GM21367 (cell line): ENCODE results near the gene DNAJA3.

Source experiments
- ATAC-seq: cut with Tn5 transposase; IDR thresholded peaks from one replicate; pipeline ENCODE4 v1.9.1; 2021; ENCODE audit not compliant: unreplicated experiment

DNAJA3 gene

DNA sequence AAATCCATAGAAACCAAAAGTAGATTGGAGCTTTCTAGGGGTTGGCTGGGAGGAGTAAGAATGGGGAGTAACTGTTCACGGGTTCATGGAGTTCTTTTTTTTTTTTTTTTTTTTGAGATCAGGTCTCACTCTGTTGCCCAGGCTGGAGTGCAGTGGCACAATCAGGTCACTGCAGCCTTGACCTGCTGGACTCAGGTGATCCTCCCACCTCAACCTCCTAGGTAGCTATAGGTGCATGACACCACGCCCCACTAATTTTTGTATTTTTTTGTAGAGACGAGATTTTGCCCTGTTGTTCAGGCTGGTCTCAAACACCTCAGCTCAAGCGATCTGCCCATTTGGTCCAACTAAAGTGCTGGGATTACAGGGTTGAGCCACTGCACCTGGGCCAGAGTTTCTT, 47.2 kb downstream of the DNAJA3 start:
- no peak for ATAC-seq

DNA sequence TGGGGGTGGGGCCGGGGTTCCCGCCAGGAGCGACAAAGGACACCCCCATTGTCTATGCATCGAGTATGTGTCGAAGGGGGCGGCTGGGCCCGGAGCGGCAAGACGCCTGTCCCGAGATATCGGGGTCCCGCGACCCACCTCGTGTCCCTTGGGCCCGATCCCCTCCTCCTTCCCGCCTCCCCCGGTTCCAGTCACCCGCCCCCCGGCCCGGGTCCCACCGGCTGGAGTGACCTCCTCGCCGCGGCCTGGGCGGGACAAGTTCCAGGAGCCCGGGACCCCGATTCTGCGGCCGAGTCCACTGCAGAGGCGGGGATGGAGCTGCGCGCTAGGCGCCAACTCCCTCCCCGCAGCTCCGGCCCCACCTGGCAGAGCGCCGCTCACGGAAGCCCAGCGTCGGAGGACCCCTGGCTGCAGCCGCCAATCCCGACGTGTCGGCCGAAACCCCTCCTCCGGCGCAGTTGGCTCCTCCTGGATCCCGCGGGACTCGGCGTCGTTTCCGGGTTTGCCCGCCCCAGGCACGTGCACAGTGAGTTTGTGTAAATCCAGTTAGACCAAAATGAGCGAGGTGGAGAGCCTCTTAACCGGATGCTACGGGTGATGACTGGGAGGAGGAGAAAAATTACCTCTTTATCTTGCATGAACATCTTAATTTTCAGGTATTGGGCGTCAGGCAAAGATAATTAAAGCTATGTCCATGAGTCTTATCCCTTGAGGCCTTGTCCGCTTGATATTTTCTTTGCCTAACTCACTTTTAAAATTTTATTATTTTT, 48.7 kb downstream of the DNAJA3 start, which contains the start of gene NMRAL1:
Gene NMRAL1 (minus strand): TSS at position 434 of the 770 bp plus-strand sequence. CDS start 493 bp downstream, outside the sequence.
- ATAC-seq, result peak; percentile 31

DNA sequence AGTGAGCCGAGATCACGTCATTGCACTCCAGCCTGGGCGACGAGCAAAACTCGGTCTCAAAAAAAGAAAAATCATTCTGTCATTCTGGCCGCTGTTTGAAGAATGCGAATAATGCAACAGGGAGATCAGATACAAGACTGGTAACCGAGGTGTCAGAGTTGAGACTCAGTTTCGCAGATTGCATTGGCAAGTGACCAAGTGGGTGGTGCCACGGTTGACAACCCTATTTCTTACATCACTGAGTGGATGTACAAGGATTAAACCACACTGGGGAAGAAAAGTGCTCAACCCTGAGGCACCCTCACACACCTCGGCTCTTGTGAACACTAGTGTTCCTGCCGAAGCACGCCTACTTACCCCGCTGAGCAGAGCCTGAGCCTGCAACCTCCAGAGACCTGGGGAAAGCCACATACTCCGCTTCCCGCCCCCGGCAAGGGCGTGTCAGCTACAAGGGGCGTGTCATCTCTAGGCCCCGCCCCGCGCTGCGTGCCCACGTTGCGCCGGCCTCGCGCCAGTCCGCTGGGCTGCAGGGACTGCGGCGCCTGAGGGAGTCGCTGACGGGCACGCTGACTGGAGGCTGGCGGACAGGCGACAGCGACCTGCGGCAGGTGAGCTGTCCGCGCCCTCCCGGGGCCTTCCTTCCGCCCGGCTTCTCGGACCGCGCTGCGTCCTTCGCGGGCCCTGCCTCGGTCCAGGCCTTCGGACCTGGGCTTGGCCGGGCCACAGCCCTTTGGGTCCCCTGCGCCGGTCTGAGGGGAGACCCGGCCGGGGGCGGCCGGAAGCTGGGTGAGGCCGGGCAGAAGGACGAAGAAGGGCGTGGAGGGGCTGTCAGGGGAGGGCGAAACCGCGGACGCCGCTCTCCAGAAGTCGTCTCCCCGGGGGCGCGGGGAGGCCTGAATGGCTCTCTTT, 50.5 kb downstream of the DNAJA3 start, which contains the start of gene HMOX2:
Gene HMOX2 (plus strand): TSS at position 519 of the 909 bp plus-strand sequence. CDS start 29,127 bp downstream, outside the sequence.
- peak; percentile 78 for ATAC-seq

DNA sequence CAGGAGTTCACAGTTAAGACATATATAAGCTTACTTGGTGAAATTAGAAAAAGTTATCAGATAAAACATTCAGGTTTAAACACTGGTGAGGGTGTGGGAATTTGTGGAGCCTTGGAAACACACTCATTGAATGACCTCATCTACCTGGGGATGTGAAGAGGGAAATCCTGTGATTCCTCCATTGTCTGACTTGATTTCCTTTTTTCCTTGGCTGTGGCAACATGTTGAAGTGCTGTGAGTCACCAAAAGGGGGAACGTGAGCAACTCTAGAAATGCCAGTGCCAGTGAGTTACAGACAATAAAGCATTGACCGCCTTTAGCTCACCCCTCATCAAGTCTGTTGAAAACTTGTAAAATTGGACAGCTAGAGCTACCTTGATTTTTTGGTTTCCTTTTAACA, 52.3 kb downstream of the DNAJA3 start:
- ATAC-seq, result no peak

DNA sequence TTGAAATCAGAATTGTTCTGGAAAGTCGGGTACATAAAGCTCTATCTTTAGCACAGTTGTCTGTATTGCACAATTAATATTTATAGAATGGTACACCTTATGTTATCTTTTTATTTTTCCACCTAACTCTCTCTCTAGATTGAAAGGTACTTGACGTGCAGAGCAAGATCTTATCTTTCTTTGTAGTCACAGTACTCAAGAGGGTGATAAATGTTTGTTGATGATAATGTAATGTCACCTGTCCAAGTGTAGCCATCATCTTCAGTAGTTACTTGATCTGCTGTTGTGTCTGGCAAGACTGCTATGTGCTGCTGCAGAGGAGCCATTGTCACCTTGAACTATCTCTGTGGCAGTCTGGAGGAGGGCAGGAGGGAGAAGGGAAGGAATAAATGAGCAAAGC, 55.9 kb downstream of the DNAJA3 start:
- no peak for ATAC-seq

DNA sequence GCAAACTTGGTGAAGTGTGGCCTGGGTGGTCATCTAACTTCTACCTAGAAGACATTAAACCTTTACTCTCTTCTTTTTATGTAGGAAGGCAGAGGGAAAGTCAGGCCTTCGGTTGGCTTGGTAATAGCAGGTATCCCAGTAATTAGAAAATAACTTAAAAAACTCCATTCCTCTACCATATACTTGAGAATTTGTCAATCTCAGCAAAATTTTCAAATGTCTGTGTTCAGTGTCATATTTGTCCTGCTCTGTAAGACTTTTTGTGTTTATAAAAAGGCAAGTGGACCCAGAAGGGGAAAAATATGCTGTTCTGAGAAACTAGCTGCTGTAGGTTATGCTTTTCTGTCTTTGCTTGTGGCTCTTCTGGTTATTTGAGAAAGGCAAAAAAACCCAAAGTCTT, 56.3 kb downstream of the DNAJA3 start:
- no peak for ATAC-seq

DNA sequence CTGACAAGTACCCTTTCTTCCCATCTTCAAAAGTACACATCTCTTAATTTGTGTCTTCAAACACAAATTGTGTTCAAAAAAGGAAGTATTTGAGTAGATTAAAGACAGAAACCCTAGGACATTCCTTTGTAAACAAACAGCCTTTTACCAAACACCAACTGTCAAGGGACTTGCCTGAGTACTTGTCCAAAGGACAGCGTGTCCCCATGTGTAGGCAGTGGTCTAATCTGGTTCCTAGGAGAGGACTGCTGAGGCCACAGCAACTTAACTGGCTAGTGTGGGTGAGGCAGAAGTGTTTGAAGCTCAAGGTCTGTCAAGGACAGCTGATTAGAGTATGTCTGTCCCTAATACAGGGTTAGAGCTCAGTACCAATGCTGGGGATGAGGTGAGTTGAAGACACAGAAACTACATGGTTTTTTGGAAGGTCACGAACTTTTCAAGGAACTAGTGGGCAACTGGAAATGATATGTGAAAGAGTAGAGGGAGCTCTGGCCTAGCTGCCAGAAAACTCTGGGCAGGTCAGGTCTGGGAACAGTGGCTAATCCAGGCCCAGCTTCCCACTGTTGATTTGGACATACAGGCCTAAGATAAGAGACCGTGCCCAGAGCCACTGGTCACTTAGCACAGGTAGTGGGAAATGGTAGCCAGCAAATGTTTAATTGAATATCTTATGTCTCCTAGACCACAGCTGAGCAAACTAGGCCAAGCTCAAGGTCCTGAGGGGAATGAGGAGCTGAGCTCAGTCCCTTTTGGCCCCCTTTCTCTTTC, 60.6 kb downstream of the DNAJA3 start:
- ATAC-seq, result no peak

DNA sequence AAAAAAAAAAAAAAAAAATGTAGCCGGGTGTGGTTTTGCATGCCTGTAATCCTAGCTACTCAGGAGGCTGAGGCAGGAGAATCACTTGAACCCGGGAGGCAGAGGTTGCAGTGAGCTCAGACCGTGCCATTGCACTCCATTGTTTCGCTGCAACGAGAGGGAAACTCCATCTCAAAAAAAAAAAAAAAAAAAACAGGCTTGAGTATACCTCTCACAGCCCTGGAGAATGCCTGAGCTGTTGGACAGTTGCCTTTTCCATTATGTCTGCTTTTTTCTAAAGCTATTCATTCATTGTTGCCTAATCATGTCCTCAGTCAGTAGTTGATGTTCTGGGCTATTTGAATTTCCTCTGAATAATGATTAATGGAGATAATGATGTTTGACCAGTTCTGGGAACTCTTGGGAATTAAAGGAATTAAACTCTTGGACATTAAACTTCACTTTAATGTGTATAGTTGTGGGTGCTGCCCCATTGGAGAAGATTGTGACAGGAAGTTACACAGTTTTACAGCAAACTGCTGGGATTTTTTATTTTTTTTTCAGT, 62.4 kb downstream of the DNAJA3 start:
- ATAC-seq, result no peak

DNA sequence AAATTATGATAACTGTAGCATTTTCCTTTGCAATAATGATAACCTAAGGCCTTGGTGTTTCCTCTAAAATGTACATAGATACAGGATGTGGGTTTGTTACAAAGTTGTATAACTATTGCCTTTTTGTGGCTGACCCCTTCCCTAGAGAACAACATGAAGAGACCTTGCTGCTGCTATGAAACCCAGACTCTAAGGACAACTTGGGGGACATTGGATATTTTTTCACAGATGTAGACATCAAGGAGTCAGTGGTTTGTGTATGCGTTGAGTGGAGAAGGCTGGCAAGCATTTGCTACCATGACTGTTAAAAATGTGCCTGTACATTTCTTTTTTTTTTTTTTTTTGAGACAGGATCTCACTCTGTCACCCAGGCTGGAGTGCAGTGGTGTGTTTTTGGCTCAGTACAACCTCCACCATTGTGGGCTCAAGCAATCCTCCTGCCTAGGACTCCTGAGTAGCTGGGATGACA, 62.9 kb downstream of the DNAJA3 start:
- no peak for ATAC-seq

DNA sequence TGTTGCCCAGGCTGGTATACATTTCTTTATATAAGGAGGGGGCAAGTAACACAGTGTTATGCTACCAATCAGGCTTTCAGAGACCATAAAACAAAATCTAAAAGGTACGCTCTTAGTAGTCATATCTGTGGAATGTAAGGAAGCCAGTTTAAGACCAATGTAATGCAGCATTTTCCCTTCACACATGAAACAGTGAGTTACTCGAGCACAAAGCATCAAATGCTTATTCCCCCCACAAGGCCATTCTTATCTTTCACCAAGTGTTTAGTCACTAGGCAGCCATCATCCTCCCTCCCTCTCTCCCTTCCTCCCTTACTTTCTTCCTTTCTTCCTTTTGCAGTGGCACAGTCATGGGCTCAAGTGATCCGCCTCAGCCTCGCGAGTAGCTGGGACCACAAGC, 63.4 kb downstream of the DNAJA3 start:
- ATAC-seq, result no peak

DNA sequence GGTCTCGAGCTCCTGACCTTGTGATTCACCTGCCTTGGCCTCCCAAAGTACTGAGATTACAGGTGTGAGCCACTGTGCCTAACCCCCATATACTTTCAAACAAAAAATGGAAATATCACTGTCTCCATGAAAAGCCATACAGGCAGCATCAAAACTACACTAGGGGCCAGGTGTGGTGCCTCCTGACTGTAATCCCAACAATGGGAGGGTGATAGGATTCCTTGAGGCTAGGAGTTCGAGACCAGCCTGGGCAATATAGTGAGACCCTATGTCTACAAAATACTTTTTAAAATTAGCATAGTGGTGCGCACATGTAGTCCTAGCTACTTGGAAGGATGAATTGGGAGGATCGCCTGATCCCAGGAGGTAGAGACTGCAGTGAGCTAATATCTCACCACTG, 66.2 kb downstream of the DNAJA3 start:
- ATAC-seq, result no peak

DNA sequence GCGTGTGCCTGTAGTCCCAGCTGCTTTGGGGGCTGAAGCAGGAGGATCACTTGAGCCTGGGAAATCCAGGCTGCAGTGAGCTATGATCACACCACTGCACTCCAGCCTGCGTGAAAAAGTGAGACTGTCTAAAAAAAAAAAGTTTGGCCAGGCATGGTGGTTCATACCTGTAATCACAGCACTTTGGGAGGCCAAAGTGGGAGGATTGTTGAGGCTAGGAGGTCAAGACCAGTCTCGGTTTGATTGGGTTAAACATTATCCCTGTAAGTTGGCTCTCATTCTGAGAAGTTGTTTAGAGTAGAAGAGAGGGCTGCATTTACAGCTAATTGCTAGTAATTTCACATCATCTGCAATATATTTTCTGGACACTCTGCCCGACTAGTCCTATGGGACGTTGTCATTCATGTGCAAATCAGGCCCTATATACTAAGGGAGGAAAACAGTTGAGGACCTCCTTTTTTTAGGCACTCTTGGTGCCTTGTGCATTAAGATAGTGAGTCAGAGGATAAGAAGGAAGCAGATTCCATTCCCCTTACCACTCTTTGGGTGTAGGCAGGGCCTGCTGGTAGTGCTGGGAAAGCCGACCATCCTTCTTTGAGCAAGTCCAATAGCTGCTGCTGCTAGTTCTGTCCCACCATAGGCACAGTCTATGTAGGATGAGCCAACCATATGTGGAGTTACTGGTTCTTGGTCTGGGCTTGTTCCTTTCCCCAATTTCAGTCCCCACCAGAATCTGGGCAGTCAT, 69.2 kb downstream of the DNAJA3 start:
- ATAC-seq, result no peak

DNA sequence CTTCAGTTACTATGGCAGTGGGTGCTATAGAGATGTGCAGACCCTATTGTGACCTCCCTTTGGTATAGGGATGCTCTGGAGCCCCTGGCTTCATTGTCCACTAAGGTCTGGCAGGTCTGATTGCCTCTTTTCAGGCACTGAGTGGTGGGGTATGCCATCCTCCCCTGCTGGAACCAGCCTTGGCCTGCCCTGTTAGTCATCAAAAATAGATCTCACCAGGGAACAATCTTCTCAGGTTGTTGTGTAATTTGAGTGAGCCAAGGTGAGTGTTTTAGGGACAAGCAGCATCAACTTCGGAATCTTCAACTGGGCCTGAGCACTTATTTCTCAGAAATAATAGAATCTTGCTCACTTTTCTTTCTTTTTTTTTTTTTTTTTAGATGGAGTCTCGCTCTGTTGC, 70.1 kb downstream of the DNAJA3 start:
- no peak for ATAC-seq

DNA sequence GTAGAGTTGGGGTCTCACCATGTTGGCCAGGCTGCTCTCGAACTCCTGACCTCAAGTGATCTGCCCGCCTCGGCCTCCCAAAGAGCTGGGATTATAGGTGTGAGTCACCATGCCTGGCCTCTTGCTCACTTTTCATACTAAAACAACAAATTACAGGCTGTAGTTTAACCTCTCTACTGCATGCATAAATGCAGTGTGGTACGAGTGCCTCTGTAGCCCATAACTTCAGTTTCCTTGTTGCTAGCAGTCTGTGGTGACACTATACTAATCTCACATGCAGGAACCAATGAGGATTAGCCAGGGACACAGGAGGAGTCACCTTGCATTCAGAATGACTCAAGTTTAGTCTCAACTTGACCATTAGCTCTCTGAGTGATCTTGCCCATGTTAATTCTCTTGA, 70.6 kb downstream of the DNAJA3 start:
- ATAC-seq, result no peak

DNA sequence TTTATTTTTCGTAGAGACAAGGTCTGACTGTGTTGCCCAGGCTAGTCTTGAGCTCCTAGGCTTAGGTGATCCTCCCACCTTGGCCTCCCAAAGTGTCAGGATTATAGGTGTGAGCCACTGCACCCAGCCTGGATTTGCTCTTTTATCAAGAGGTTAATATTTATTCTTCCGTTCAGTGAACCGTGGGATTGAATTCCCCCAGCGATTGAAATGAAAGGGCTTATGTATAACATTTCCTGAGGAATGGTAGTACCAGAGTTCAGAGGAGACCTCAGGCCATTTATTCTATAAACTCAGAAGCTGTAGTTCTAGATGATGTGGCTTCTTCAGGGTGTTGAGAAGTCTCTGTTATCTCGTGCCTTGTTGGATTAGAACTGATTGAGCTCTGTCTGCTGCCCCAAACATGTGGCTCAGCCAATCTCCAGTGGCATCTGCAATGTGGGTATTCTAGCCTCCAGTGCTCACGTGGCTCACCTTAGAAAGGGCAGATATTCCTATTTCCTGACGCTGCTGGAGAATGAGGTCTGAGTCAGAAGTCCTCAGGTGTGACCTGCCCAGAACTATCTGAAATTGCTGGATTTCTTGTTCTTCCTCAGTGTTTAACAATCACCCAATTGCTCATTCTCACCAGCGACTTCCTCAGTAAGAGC, 73.0 kb downstream of the DNAJA3 start:
- ATAC-seq, result no peak

DNA sequence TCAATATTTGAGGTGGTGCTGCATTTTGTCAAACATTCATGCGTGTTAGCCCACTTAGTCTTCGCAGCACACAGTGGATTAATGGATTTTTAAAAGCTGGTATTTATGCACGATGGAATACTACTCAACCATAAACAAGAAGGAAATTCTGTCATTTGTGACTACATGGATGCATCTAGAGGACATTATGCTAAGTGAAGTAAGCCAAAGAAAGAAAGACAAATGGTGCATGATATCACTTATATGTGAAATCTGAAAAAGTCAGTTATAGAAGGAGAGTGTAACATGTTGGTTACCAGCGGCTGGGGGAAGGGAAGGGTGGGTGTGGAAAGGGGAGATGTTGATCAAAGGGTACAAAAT, 73.5 kb downstream of the DNAJA3 start:
- no peak for ATAC-seq

DNA sequence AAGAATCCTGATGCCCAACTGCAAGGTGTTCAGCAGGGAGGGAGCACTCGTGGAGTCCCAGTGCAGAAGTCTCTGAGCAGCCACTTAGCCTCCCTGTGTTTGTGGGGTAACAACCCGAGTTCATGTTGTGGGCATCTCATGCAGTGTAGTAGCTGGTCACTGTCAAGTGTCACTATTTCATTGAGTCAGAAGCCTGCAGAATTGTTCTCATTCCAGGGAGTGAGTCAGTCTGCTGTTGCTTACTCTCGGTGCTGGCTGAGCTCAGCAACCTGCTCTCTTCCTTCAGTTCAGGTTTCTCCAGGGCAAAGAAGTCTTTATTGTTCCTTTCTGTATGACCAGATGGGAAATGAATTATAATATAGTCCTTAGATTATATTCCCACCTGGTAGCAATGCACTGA, 74.6 kb downstream of the DNAJA3 start:
- ATAC-seq, result no peak

DNA sequence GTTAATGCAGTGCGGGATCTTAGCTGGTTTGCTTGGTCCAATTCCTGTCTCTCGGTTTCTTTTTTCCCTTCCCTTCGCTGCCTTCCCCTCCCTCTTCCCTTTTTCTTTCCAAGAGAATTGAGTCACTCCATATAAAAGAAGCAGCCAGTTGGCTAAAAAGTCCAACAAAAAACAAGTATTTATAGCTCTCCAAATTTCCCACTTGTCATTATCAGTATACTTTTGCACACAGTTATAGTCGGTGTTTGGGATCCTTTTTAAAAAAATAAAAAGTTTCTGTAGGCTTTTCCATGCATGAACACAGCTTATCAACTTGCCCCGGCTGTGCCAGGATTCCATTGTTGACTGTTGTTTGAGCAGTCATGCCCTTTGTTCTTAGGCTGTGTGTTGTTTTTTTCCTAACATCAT, 75.4 kb downstream of the DNAJA3 start:
- no peak for ATAC-seq

DNA sequence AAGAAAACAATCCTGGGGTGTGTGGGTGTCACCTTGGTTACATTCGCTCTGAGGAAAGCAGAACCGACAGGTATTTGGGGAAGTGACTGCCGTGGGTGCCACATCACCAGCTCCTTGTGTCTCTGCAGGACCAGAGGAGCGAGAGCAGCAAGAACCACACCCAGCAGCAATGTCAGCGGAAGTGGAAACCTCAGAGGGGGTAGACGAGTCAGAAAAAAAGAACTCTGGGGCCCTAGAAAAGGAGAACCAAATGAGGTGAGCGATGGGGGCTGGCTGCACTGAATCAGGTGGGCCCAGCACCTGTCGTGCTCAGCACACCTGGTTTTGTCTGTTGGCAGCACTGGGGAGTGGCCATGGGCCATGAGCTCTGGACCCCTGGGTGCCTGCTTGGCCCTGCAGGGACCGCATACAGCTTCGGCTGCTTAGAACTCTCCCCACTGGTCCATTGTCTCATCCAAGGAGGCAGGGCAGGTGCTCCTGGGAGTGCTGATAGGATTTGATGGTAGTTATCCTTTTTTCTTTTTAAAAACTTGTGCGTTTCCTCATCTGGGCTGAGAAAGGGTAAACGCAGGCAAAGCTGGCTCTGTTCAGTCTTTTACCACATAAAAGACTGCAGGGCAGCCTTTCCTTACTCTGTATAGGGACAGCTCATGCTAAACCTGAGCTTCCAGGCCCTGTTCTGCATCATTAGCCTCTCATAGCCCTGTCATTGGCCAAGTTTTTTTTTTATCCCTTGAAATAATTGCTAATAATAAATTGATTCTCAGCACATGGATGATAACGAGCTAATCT, 79.9 kb downstream of the DNAJA3 start:
- peak; percentile 71 for ATAC-seq
